ENCODE data around the gene EPC1. TPM values are rescaled to one million over a fixed set of nuclear protein-coding genes. Genes with fewer than 3 reads are reported as not detected.

Gene EPC1
- total and polyA plus RNA-seq, 2 experiments from 2014 or later = 10.6 to 12.5 TPM

DNA sequence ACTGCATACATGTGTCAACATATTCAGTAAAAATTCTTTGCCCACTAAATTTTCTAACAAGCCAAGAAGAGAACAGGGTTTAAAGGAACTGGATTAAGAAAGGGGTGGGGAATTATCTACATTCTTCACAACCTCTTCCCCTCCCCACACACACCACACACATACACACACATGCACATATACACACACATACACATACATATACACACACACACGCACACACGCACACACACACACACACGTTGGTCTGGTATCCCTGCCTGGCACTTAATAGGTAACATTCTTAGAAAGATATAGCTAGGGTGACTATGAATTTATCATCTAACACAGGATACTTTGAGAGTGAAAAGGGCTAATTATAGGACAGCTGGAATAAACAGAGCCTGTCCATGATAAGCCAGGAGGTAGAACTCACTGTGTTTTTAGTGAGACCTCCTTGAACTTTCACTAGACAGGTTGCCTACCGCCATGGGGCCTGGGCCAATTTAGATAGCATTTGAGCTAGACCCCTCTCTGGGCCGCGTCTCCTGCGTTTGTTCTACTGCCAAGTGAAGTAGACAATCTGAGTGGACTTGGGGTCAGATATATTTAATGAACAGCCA, 33.1 kb upstream of the EPC1 start:
- Histone ChIP-seq H3K9ac (peak overlapping the region; percentile 93), H3K9me2 (ENCODE audit: insufficient read depth) (no peaks in the 10 kb centered on the region), H3K9me3 (ENCODE audit: low read depth) (no peaks in the 10 kb centered on the region), H4K20me1 (ENCODE audit: insufficient read depth) (no peaks in the 10 kb centered on the region), H3K36me3 (ENCODE audit: low read depth) (no peaks in the 10 kb centered on the region), H3K4me2 (ENCODE audit: unreplicated experiment) (peak overlapping the region; percentile 100), H3K79me2 (ENCODE audit: insufficient read depth) (peaks cover 36% of the 10 kb centered on the region), H2AFZ (peak overlapping the region; percentile 93), H3F3A (ENCODE audit: insufficient read depth) (peaks cover 3% of the 10 kb centered on the region; the same call in 1 of the 2 replicates), H3K27ac (peak overlapping the region; percentile 81), H3K4me1 (ENCODE audit: insufficient read depth) (peaks cover 11% of the 10 kb centered on the region; the same call in 1 of the 2 replicates), H3K27me3 (replicated peaks; ENCODE audit: insufficient read depth) (no peaks in the 10 kb centered on the region), H3K4me3 (peak overlapping the region; percentile 93)
- TF ChIP-seq EZH2 (IDR thresholded peaks at IDR 0.05; ENCODE audit: insufficient read depth, poor library complexity, severe bottlenecking) (no peak), EZH2phosphoT487 (IDR thresholded peaks at IDR 0.05; ENCODE audit: insufficient read depth, low read depth) (no peak)
- DNase-seq = no peak
- in situ Hi-C loops (cut with MboI) = no loop called here
- 87% methylated on average over 7 of the region's 7 CpGs for WGBS, 2 experiments (ENCODE audit: low coverage in 1 of 2, low lambda C conversion rate in 2 of 2, missing lambda C conversion rate in 2 of 2)

- peaks cover 42% of the 10 kb centered on the region for H3K79me2 ChIP-seq (ENCODE audit: insufficient read depth)
- DNase-seq = peak; percentile 83
- no peaks in the 10 kb centered on the region for H3K9me2 ChIP-seq (ENCODE audit: insufficient read depth)
- no peaks in the 10 kb centered on the region for H3K9me3 ChIP-seq (ENCODE audit: low read depth)
- peaks cover 3% of the 10 kb centered on the region; the same call in 1 of the 2 replicates for H3F3A ChIP-seq (ENCODE audit: insufficient read depth)
- peak overlapping the region; percentile 93 for H3K4me3 ChIP-seq
- 7 to 10% methylated on average over 10 of the region's 10 CpGs for WGBS, 2 experiments (ENCODE audit: low coverage in 1 of 2, low lambda C conversion rate in 2 of 2, missing lambda C conversion rate in 2 of 2)
- no peaks in the 10 kb centered on the region for H4K20me1 ChIP-seq (ENCODE audit: insufficient read depth)
- no peaks in the 10 kb centered on the region for H3K36me3 ChIP-seq (ENCODE audit: low read depth)
- peak overlapping the region; percentile 81 for H3K27ac ChIP-seq
- peaks cover 16% of the 10 kb centered on the region; the same call in 1 of the 2 replicates for H3K4me1 ChIP-seq (ENCODE audit: insufficient read depth)
- no peaks in the 10 kb centered on the region for H3K27me3 ChIP-seq (replicated peaks; ENCODE audit: insufficient read depth)
- peak overlapping the region; percentile 93 for H3K9ac ChIP-seq
- peak overlapping the region; percentile 93 for H2AFZ ChIP-seq
- TF ChIP-seq EZH2phosphoT487 (IDR thresholded peaks at IDR 0.05; ENCODE audit: insufficient read depth, low read depth) = no peak
- TF ChIP-seq EZH2 (IDR thresholded peaks at IDR 0.05; ENCODE audit: insufficient read depth, poor library complexity, severe bottlenecking) = no peak
- H3K4me2 ChIP-seq (ENCODE audit: unreplicated experiment) = peak overlapping the region; percentile 100
- in situ Hi-C loops (cut with MboI) = no loop called here
Measured at GRCh38 chr10:32379318-32379949, 32.5 kb upstream of the EPC1 start.

- no peak for TF ChIP-seq EZH2phosphoT487 (IDR thresholded peaks at IDR 0.05; ENCODE audit: insufficient read depth, low read depth)
- TF ChIP-seq EZH2 (IDR thresholded peaks at IDR 0.05; ENCODE audit: insufficient read depth, poor library complexity, severe bottlenecking) = no peak
- H3K9me2 ChIP-seq (ENCODE audit: insufficient read depth) = no peaks in the 10 kb centered on the region
- peaks cover 20% of the 10 kb centered on the region; the same call in 1 of the 2 replicates for H3K4me1 ChIP-seq (ENCODE audit: insufficient read depth)
- peaks cover 3% of the 10 kb centered on the region; the same call in 1 of the 2 replicates for H3F3A ChIP-seq (ENCODE audit: insufficient read depth)
- peak overlapping the region; percentile 93 for H3K9ac ChIP-seq
- H2AFZ ChIP-seq = peak overlapping the region; percentile 93
- peak overlapping the region; percentile 93 for H3K4me3 ChIP-seq
- H3K9me3 ChIP-seq (ENCODE audit: low read depth) = no peaks in the 10 kb centered on the region
- no peaks in the 10 kb centered on the region for H3K27me3 ChIP-seq (replicated peaks; ENCODE audit: insufficient read depth)
- H3K79me2 ChIP-seq (ENCODE audit: insufficient read depth) = peaks cover 50% of the 10 kb centered on the region
- peak overlapping the region; percentile 81 for H3K27ac ChIP-seq
- WGBS, 2 experiments (ENCODE audit: low coverage in 1 of 2, low lambda C conversion rate in 2 of 2, missing lambda C conversion rate in 2 of 2) = 0 to 1% methylated on average over 19 of the region's 19 CpGs
- no peaks in the 10 kb centered on the region for H3K36me3 ChIP-seq (ENCODE audit: low read depth)
- H3K4me2 ChIP-seq (ENCODE audit: unreplicated experiment) = peak overlapping the region; percentile 100
- in situ Hi-C loops (cut with MboI) = no loop called here
- no peaks in the 10 kb centered on the region for H4K20me1 ChIP-seq (ENCODE audit: insufficient read depth)
- peak; percentile 97 for DNase-seq
Measured at GRCh38 chr10:32378363-32379317, 31.7 kb upstream of the EPC1 start.

Measured in GM23248 (cell line).